Activated B cell treated with CpG ODN at 0.5 μM for 24 hours (primary cell): ENCODE measurements around the gene HOXA10. TPM values are rescaled to one million over a fixed set of nuclear protein-coding genes. Genes with fewer than 3 reads are reported as not detected.
A peak's percentile ranks its signal among the peaks of the same experiment; 100 is the strongest.

Experiments
- ATAC-seq: fragments of 200-7000 bp; cut with Tn5 transposase; one replicate; pipeline ENCODE4 v1.10.0; 2021; ENCODE audit warnings: low read depth, mild to moderate bottlenecking, moderate library complexity
- CTCF ChIA-PET: fragments of 350-600 bp; sonication (Branson Sonifier 250); formaldehyde crosslinking; loops from one replicate; lab custom pipeline; 2021; ENCODE audit warnings: antibody characterized with exemption; lab: Charles Lee
- POLR2A ChIA-PET: fragments of 350-600 bp; sonication (Branson Sonifier 250); formaldehyde crosslinking; loops from one replicate; lab custom pipeline; 2021; ENCODE audit warnings: antibody characterized with exemption; lab: Charles Lee
- DNase-seq: peaks from one replicate; pipeline ENCODE4 v3.0.0; 2022
- H3K27ac Mint-ChIP-seq: one replicate; pipeline ENCODE4 v1.8.0; 2020; ENCODE audit warnings: mixed read lengths
- H3K27me3 Mint-ChIP-seq: one replicate; pipeline ENCODE4 v1.8.0; 2021; ENCODE audit warnings: mixed read lengths
- H3K36me3 Mint-ChIP-seq: one replicate; pipeline ENCODE4 v1.8.0; 2021; ENCODE audit warnings: low read depth, mixed read lengths
- H3K4me1 Mint-ChIP-seq: one replicate; pipeline ENCODE4 v1.8.0; 2021; ENCODE audit warnings: mixed read lengths
- H3K4me3 Mint-ChIP-seq: one replicate; pipeline ENCODE4 v1.8.0; 2020; ENCODE audit warnings: mild to moderate bottlenecking, mixed read lengths
- H3K9me3 Mint-ChIP-seq: one replicate; pipeline ENCODE4 v1.8.0; 2020; ENCODE audit warnings: mixed read lengths
- intact Hi-C: fragments of 100-400 bp; cut with micrococcal nuclease; formaldehyde crosslinking; loops from one replicate; pipeline ENCODE4 v1.15.1; 2024
- total RNA-seq: library from RNA; stranded (reverse); gene quantifications from 2 replicates; pipeline ENCODE4 v1.2.3, GENCODE V29; 2022
- TF ChIP-seq, protein P1 (sequence below): fragments of 200-600 bp; IDR thresholded peaks from one replicate; pipeline ENCODE4 v1.8.0; 2022; ENCODE audit warnings: antibody characterized with exemption, mild to moderate bottlenecking

Gene HOXA10
- total RNA-seq, 1 donor from 2014 or later, result 0.24 TPM

DNA sequence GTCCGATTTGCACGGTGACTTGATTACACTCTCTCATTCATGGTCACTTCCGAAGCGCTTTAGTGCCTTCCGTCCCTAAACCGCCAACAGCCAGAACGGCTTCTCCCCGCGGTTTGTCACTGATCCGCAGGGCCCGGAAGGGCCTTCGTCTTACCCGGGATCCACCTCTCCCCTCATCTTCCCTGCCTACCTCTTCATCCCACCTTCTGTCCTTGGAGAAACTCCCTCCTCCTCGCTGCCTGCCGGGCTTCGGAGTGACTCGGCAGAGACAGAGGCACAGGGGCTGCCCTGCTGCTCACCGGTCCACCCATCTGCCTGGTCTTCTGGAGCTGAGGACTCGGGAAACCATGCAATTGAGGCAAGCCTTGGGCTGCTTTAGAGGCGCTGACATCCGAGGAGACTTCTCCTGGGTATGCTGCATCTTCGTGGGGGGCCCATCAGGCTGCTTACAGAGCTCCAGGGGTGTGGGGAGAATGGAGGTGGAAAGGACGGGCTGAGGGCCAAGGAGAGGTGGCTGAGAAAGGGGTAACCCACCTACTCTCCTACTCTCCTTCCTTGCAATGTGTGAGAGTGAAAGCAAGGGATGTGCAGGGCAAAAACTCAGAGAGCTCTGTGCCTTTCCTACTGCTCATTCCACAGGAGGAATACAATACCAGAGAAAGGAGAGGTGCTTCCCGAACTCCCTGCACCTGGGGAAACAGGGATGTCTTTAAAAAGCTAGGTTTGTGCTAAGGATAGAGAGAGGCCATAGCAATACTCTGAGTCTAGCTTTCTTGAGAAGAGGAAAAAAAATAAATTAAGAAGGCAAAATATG lies 11.9 kb upstream of the HOXA10 start:
- CTCF ChIA-PET, result interaction anchor here (1.3 to 2.0 kb wide), 4 partner anchors 10 to 1332 kb away, joined by 4 to 13 read pairs (median 5); no protein-coding TSS in a partner anchor
- H3K36me3 Mint-ChIP-seq, result no peaks in the 10 kb centered on the region
- peaks cover 43% of the 10 kb centered on the region for H3K4me1 Mint-ChIP-seq
- TF ChIP-seq, protein P1, sequence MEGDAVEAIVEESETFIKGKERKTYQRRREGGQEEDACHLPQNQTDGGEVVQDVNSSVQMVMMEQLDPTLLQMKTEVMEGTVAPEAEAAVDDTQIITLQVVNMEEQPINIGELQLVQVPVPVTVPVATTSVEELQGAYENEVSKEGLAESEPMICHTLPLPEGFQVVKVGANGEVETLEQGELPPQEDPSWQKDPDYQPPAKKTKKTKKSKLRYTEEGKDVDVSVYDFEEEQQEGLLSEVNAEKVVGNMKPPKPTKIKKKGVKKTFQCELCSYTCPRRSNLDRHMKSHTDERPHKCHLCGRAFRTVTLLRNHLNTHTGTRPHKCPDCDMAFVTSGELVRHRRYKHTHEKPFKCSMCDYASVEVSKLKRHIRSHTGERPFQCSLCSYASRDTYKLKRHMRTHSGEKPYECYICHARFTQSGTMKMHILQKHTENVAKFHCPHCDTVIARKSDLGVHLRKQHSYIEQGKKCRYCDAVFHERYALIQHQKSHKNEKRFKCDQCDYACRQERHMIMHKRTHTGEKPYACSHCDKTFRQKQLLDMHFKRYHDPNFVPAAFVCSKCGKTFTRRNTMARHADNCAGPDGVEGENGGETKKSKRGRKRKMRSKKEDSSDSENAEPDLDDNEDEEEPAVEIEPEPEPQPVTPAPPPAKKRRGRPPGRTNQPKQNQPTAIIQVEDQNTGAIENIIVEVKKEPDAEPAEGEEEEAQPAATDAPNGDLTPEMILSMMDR, result no peak
- ATAC-seq, result no peak
- peaks cover 74% of the 10 kb centered on the region for H3K27me3 Mint-ChIP-seq
- intact Hi-C loops, result loop anchor here (2.0 to 5.0 kb wide), 3 partner anchors 15 to 1324 kb away; partner anchors contain the start of gene HOXA13
- H3K9me3 Mint-ChIP-seq, result no peaks in the 10 kb centered on the region
- H3K27ac Mint-ChIP-seq, result peak overlapping the region; percentile 46
- H3K4me3 Mint-ChIP-seq, result peak overlapping the region; percentile 52
- peak; percentile 20 for DNase-seq
- POLR2A ChIA-PET, result no interaction called here

DNA sequence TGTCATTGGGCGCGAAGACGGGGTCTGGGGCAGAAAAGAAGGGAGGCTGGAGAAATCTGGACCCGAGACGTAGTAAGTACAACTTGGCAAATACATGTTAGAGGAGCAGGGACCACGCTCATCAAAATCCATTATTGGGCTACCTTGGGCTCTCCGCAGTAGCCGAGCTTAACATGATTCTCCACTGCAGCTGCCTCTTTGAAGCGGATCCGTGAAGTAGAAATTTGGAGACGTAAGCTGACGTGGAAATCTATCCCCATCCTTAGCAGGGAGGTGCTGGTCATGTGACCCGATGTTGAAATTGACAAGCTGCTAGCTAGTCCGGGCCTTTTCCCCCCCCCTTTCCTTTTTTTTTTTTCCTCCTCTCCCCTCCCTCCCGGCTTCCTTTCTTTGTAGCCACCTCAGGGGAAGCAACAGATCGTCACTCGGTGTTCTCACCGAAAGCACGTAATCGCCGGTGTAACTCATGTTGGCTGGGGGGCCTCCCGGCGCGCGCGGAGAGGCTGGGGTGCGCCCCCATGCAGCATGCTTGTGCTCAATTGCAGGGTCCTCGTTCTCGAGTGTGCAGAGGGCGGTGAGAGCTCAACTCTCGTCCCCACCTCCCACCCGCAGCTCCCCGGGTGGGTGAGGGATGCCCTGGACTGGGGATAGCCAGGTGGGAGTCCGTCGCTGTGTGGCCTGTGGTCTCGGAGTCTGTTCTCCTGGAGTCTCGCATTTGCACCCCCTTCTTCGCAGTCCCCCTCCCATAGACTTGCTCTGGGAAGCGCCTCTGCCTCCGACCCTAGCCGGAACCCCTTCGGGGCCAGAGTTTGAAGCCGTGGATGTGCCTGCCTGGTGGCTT lies 11.1 kb upstream of the HOXA10 start, which contains the start of gene HOXA11:
Gene HOXA11 (minus strand): TSS at position 220 of the 841 bp plus-strand sequence. CDS start 88 bp downstream, at position 132.
- no peaks in the 10 kb centered on the region for H3K36me3 Mint-ChIP-seq
- POLR2A ChIA-PET, result no interaction called here
- DNase-seq (no peak), ATAC-seq (no peak)
- H3K9me3 Mint-ChIP-seq, result no peaks in the 10 kb centered on the region
- H3K4me1 Mint-ChIP-seq, result peaks cover 43% of the 10 kb centered on the region
- H3K4me3 Mint-ChIP-seq, result peak within 1 kb of the TSS; percentile 56
- CTCF ChIA-PET, result interaction anchor here (0.7 kb wide), 1 partner anchor 11 kb away, joined by 3 read pairs; no protein-coding TSS in a partner anchor
- intact Hi-C loops, result loop anchor here (2.0 to 5.0 kb wide), 2 partner anchors 16 to 1323 kb away; partner anchors contain the start of gene HOXA13
- TF ChIP-seq, protein P1, result no peak
- H3K27me3 Mint-ChIP-seq, result peaks cover 70% of the 10 kb centered on the region
- H3K27ac Mint-ChIP-seq, result peak within 1 kb of the TSS; percentile 46

DNA sequence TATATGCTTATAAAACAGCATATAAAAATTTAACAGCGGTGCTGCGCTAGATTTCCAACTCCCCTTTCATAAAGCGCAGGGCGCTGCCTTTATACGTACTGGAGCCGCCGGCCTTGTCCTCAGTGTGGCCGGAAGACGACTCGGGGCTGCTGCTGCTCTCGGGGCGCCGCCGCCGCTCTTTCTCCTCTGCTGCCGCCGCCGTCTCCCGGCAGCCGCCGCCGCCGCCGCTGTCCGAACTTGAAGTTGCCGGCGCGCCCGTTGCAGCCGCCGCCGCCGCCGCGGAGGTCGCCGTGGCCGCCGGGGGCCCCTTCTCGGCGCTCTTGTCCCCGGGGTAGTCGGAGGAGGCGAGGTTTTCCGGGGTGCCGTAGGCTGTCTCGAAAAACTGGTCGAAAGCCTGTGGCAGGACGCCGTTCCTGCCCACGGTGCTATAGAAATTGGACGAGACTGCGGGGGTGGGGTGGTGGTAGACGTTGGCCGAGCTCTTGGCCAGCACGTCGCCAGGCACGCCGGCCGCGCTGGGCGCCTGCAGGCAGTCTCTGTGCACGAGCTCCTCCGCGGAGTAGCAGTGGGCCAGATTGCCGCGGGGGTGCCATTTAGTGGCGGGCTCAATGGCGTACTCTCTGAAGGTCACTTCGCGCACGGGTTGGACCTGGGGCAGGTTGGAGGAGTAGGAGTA lies 10.4 kb upstream of the HOXA10 start:
- no peak for ATAC-seq
- peaks cover 43% of the 10 kb centered on the region for H3K4me1 Mint-ChIP-seq

DNA sequence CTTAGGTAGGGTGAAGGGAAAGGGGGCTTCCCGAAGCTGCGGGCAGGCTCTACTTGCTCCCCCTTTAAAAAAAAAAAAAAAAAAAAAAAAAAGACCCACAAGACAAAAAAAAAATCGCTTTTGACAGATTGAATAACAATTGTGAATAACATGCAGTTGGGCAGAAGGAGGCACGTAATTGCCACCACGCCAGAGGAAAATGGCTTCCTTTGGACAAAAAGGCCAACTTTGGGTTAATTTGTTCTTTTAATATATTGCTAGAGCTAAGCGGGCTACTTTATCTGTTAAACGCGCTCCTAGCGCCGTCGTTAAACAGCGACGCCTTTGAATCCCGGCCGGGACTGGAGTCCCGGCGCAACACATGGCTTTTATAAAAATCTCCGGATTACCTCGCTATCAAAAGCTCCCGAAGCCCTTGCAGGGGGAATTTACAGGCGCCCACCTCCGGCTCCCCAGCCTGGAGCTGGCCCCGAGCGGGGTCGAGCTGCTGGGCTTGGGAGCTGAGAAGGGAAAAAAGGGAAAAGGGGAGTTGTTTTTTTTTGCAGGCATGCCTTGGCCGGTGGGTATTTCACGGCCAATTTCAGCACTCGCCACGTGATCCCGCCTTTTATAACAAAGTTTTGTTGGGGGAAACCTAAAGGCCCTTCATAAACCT lies 9.7 kb upstream of the HOXA10 start:
- no peaks in the 10 kb centered on the region for H3K36me3 Mint-ChIP-seq
- H3K4me3 Mint-ChIP-seq, result peak overlapping the region; percentile 41
- intact Hi-C loops, result loop anchor here (1.0 to 2.0 kb wide), 2 partner anchors 11 to 17 kb away; partner anchors contain the start of gene HOXA13
- ATAC-seq, result no peak
- peak; percentile 15 for DNase-seq
- TF ChIP-seq, protein P1, result no peak
- H3K4me1 Mint-ChIP-seq, result peaks cover 41% of the 10 kb centered on the region
- ChIA-PET CTCF (interaction anchor here (2.3 kb wide), 1 partner anchor 12 kb away, joined by 7 read pairs; no protein-coding TSS in a partner anchor), POLR2A (interaction anchor here (2.1 kb wide), 1 partner anchor 11 kb away, joined by 6 read pairs; no protein-coding TSS in a partner anchor)
- H3K27ac Mint-ChIP-seq, result no peak overlapping the region
- no peaks in the 10 kb centered on the region for H3K9me3 Mint-ChIP-seq
- peaks cover 74% of the 10 kb centered on the region for H3K27me3 Mint-ChIP-seq

More for the DNA sequence above, 10.4 kb upstream of the HOXA10 start:
- TF ChIP-seq, protein P1, result no peak
- no peaks in the 10 kb centered on the region for H3K36me3 Mint-ChIP-seq
- no peaks in the 10 kb centered on the region for H3K9me3 Mint-ChIP-seq
- ChIA-PET POLR2A (interaction anchor here (2.1 kb wide), 1 partner anchor 11 kb away, joined by 6 read pairs; no protein-coding TSS in a partner anchor), CTCF (interaction anchor here (2.3 kb wide), 1 partner anchor 12 kb away, joined by 7 read pairs; no protein-coding TSS in a partner anchor)
- peak overlapping the region; percentile 46 for H3K27ac Mint-ChIP-seq
- peaks cover 68% of the 10 kb centered on the region for H3K27me3 Mint-ChIP-seq
- intact Hi-C loops, result loop anchor here (1.0 to 5.0 kb wide), 3 partner anchors 11 to 1322 kb away; partner anchors contain the start of gene HOXA13
- DNase-seq, result peak; percentile 44
- peak overlapping the region; percentile 56 for H3K4me3 Mint-ChIP-seq
